HG02852 (cell line): ENCODE measurements around the gene KRTAP10-11.
"Not testable (repeated sequence)": the region's sequence is repeated elsewhere in the genome, so short reads cannot be mapped to it uniquely, and the experiment has no call there.

Experiments used
- ATAC-seq: cut with Tn5 transposase; IDR thresholded peaks from one replicate; pipeline ENCODE4 v1.9.1; 2021; ENCODE audit warnings: mild to moderate bottlenecking, moderate library complexity; ENCODE audit not compliant: unreplicated experiment

Gene KRTAP10-11

GRCh38 chr21:44614961-44615391 lies 31.2 kb upstream of the KRTAP10-11 start:
- ATAC-seq: no peak

DNA sequence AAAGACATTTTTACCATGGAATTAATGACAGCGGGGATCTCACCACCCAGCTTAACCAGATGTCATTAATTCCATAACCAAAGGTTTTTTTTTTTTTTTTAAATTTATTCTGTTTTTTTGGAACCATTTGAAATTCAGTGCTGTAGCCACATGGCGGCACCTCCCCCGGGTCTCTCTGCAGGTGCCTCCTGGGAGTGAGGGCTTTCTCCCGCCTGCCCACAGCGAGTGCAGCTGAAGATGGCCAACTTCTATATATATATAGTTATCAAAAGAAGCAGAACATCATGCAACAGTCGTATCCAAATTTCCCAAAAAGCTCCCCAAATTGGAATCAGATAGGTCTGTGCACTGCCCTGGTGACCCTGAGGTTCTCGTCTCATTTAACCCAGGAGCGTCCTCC lies 30.7 kb upstream of the KRTAP10-11 start:
- no peak for ATAC-seq

- no peak for ATAC-seq
Observed at GRCh38 chr21:44615911-44616590, 30.2 kb upstream of the KRTAP10-11 start.

DNA sequence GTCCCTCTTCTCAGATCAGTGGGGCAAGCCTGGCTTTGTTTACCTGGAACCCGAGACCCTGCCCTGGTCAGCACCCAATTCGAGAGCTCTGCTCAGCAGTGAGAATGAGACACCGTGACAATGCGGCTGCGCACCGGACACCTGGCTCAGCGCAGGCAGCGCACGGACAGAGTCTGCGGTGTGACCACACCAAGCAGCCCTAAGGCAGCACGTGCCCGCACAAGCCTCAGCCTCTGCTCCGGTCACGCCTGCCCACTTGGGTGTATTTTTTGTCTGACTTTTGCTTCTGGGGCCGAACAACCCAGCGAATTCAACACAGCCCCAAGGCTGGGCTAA lies 29.7 kb upstream of the KRTAP10-11 start:
- ATAC-seq: no peak

GRCh38 chr21:44617071-44617501 lies 29.1 kb upstream of the KRTAP10-11 start:
- no peak for ATAC-seq

- ATAC-seq: no peak
Observed at GRCh38 chr21:44618504-44618903, 27.7 kb upstream of the KRTAP10-11 start.

GRCh38 chr21:44618909-44619308 lies 27.3 kb upstream of the KRTAP10-11 start:
- no peak for ATAC-seq

DNA sequence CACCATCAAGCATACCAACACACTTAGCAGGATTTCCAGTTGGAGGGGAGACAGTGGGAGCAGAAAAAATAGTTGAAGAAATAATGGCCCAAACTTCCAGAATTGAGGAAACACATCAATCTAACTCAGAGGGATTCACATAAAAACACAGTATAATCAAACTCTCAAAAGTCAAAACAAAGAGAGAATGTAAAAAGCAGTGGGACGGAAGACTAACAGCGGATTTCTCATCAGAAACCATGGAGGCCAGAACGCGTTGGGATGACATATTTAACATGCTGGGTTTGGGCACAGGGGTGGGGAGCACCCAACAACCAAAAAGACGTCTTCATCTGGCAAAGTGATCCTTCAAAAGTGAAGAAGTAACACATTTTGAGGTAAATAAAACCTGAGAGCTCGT lies 26.3 kb upstream of the KRTAP10-11 start:
- ATAC-seq: no peak

GRCh38 chr21:44623575-44623974 lies 22.6 kb upstream of the KRTAP10-11 start:
- ATAC-seq: no peak

GRCh38 chr21:44625756-44626155 lies 20.5 kb upstream of the KRTAP10-11 start:
- ATAC-seq: no peak

- ATAC-seq: no peak
Observed at GRCh38 chr21:44626262-44626661, 20.0 kb upstream of the KRTAP10-11 start.

DNA sequence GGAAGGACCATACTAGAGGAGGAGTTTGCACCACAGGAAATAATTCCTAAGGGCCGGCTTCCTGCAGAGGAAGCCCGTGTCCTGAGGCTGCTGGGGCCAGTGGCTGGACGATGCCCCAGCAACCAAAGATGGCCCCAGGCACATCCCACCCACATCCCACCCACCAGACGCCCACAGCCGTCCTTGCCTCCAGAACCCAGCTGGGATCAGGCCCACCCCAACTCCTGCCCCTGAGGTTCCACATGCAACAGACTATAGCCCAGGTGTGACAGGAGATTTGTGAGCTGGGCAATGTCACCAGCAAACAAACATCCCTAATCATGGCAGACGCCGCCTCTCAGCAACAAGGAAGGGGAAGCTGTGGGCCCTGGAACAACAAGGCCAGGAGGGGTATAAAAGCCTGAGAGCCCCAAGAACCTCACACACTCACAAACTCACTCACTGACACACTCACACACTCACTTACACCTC lies 19.5 kb upstream of the KRTAP10-11 start, which contains the start of gene KRTAP10-9:
KRTAP10-9 (plus strand) TSS at position 421 of the 471 bp plus-strand sequence. CDS start 79 bp downstream, outside the sequence.
- no peak for ATAC-seq

DNA sequence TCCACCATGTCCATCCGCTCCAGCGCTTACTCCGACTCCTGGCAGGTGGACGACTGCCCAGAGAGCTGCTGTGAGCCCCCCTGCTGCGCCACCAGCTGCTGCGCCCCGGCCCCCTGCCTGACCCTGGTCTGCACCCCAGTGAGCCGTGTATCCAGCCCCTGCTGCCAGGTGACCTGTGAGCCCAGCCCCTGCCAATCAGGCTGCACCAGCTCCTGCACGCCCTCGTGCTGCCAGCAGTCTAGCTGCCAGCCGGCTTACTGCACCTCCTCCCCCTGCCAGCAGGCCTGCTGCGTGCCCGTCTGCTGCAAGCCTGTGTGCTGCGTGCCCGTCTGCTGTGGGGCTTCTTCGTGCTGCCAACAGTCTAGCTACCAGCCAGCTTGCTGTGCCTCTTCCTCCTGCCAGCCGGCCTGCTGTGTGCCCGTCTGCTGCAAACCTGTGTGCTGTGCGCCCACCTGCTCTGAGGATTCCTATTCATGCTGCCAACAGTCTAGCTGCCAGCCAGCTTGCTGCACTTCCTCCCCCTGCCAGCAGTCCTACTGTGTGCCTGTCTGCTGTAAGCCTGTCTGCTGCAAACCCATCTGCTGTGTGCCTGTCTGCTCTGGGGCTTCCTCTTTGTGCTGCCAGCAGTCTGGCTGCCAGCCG lies 18.9 kb upstream of the KRTAP10-11 start:
- ATAC-seq: not testable (repeated sequence)

DNA sequence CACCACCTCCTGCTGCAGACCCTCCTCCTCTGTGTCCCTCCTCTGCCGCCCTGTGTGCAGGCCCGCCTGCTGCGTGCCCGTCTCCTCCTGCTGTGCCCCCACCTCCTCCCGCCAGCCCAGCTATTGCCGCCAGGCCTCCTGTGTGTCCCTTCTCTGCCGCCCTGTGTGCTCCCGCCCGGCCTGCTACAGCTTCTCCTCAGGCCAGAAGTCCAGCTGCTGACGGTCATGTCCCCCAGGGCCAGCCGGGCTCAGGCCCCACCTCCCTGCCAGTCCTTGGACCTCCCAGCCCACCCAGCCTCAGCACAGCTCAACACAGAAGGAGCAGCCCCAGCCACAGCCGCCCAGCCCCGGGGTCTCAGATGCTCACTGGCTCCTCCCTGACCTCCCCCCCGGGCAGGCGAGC lies 18.4 kb upstream of the KRTAP10-11 start:
- not testable (repeated sequence) for ATAC-seq

- no peak for ATAC-seq
Observed at GRCh38 chr21:44628707-44629391, 17.4 kb upstream of the KRTAP10-11 start.

GRCh38 chr21:44630440-44630839 lies 15.8 kb upstream of the KRTAP10-11 start:
- no peak for ATAC-seq

DNA sequence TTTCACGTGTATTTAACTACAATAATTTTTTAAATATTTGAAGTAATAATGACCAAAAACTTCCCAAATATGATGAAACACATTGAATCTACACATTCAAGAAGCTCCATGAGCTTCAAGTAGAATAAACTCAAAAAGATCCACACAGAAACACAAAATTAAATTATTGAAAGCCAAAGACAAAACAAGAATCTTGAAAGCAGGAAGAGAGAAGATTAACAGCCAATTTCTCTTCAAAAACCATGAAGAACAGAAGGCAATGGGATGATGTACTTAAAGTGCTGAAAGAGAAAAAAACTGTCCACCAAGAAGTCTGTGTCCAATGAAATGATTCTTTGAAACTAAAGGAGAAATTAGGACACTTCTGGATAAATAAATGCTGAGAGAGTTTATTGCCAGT lies 14.1 kb upstream of the KRTAP10-11 start:
- ATAC-seq: no peak

- no peak for ATAC-seq
Observed at GRCh38 chr21:44636209-44637017, 9.8 kb upstream of the KRTAP10-11 start.

- no peak for ATAC-seq
Observed at GRCh38 chr21:44637018-44637850, 9.0 kb upstream of the KRTAP10-11 start, which contains the start of gene KRTAP10-10. Gene KRTAP10-10, plus strand, starts transcription at chr21:44637356. Its CDS starts 62 bp downstream, at chr21:44637418.

- not testable (repeated sequence) for ATAC-seq
Observed at GRCh38 chr21:44637851-44638348, 8.3 kb upstream of the KRTAP10-11 start.
